Diencephalon (tissue), 1 donor: ENCODE measurements around the gene RPUSD2. TPM values are rescaled to one million over a fixed set of nuclear protein-coding genes. Genes with fewer than 3 reads are reported as not detected.

Experiments
- small RNA-seq: library from RNA; depleted of rRNA; stranded (forward); fragments of <200 nt; gene quantifications from one replicate; pipeline ENCODE3, GENCODE V24; 2014
- total RNA-seq: library from RNA; depleted of rRNA; stranded (reverse); fragments of >200 nt; gene quantifications from one replicate; pipeline ENCODE4 v1.2.3, GENCODE V29; 2014

RPUSD2 gene, protein sequence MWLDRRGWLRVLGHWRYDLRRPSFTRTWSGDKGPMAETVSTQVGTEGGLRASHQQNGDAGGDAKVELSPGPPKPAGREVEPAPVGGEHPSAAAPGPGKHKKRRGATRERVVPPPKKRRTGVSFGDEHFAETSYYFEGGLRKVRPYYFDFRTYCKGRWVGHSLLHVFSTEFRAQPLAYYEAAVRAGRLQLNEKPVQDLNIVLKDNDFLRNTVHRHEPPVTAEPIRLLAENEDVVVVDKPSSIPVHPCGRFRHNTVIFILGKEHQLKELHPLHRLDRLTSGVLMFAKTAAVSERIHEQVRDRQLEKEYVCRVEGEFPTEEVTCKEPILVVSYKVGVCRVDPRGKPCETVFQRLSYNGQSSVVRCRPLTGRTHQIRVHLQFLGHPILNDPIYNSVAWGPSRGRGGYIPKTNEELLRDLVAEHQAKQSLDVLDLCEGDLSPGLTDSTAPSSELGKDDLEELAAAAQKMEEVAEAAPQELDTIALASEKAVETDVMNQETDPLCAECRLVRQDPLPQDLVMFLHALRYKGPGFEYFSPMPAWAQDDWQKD
- total RNA-seq, result 11.8 TPM

DNA sequence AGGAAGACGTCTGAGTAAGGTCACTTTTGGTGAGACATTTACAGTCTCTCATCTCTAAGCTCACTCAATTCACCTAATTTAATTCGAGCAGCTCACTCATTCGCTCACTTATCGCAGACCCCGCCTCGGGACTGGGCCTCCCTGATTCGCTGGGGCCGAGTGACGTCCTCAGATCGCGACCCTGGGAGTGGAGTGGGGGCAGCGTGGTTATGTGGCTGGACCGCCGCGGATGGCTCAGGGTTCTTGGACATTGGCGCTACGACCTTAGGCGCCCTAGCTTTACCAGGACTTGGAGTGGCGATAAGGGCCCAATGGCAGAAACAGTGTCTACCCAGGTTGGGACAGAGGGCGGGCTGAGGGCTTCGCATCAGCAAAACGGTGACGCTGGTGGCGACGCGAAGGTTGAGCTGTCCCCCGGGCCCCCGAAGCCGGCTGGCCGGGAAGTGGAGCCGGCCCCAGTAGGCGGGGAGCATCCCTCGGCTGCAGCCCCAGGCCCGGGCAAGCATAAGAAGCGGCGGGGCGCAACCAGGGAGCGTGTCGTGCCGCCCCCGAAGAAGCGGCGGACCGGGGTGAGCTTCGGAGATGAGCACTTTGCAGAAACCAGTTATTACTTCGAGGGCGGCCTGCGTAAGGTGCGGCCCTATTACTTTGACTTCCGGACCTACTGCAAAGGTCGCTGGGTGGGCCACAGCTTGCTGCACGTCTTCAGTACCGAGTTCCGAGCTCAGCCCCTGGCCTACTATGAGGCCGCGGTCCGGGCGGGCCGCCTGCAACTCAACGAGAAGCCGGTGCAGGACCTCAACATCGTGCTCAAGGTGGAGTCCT, at the start of gene RPUSD2:
Gene RPUSD2, plus strand, starts transcription at position 171 of the 825 bp plus-strand sequence. Its CDS starts 39 bp downstream, at position 210.

DNA sequence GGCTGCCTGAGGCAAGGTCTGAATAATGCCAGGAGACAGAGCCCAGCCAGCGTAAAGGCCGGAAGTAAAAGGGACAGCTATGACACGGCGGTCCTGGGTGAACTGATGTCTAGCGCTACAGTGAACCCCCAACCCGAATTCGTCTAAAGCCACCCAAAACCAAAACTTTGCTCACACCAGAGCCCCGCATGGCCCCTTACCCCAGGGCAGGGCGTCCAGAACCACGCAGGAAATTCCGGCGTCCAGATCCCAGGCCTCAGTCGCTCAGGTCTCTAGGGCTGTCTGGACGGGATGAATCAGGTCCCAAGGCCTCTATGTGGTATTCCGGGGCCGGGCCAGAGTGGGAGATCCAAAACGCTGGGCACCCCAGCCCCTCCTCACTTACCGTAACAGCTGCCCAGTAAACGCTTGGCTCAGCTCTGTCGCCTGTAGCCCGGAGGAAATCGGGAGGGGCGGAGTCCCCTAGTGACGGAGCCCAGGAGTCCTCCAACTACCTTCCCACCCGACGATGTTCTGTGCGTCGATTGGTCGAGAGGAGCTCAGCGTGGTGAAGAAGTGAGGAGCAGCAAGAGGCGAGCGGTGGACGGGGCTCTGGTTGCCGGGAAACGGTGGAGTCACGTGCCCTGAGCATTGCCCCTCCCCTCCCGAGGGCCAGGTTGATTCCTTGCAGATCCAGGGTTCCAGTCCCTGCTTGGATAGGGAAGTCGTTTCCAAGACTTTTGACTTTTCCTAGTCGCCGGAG, 4.3 kb upstream of the RPUSD2 start, which contains the start of gene CCDC32:
Gene CCDC32, minus strand, starts transcription at position 452 of the 742 bp plus-strand sequence. CDS start 2,027 bp downstream, outside the sequence.

DNA sequence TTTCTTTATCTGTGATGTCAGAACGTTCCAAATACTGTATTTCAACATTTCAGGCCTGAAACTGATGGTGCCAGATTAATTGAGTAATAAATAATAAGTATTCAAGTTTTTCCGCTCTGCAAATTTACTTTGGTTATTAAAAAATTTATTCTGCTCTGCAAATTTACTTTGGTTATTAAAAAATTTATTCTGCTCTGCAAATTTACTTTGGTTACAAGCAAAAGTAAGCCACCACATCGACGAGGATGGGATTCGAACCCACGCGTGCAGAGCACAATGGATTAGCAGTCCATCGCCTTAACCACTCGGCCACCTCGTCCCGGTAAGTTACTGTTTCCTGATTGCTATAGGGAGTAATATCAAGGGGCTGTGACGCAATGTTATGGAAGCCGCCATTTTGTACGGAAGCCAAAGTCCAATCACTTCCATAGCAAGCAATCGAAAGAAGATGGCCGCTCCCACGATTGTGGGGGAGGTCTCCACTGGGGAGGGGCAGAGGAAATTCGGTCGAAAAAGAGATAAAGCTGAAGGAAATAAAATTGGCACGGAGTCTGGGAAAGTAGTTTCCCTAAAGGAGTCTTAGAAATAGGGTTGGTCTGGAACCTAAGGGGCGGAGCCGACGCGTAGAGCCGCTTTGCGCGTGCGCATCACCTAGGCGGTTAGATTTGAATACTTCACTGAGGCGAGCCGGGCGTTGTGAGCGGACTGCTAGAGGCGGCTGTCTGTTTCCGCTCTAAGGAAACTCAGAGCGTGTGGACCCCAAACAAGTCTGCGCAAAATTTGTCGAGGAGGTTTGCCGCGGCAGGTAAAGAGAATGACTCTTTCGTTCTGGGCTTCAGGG, 24.7 kb downstream of the RPUSD2 start, which contains the start of gene KNL1:
Gene KNL1, plus strand, starts transcription at position 662 of the 841 bp plus-strand sequence. CDS start 8,683 bp downstream, outside the sequence.

Small RNA genes within 50 kb of the gene (small RNA-seq; reads per million reads assigned to genes)
- gene RF00017 (not detected), gene RN7SL376P (not detected), gene RNU6-516P (not detected)

Other genes with a start within 250 kb of the RPUSD2 start
- gene INAFM2, start 245.6 kb upstream of the RPUSD2 start, total RNA-seq, result 10.6 TPM
- 1.4 TPM for gene CCDC9B, start 228.4 kb upstream of the RPUSD2 start, total RNA-seq
- gene PHGR1, start 218.3 kb upstream of the RPUSD2 start, total RNA-seq, result not detected
- 18.0 TPM for gene DISP2, start 211.1 kb upstream of the RPUSD2 start, total RNA-seq
- gene KNSTRN, start 186.6 kb upstream of the RPUSD2 start, total RNA-seq, result 25.6 TPM
- 37.1 TPM for gene IVD, start 163.5 kb upstream of the RPUSD2 start, total RNA-seq
- gene BAHD1, start 128.3 kb upstream of the RPUSD2 start, total RNA-seq, result 7.4 TPM
- gene CHST14, start 98.3 kb upstream of the RPUSD2 start, total RNA-seq, result 1.8 TPM
- gene CCDC32, start 4.3 kb upstream of the RPUSD2 start, total RNA-seq, result 25.1 TPM
- gene KNL1, start 24.9 kb downstream of the RPUSD2 start, total RNA-seq, result 12.0 TPM
- 1.8 TPM for gene RAD51, start 125.9 kb downstream of the RPUSD2 start, total RNA-seq
- 21.2 TPM for gene RMDN3, start 186.0 kb downstream of the RPUSD2 start, total RNA-seq
- 18.0 TPM for gene GCHFR, start 194.8 kb downstream of the RPUSD2 start, total RNA-seq
- gene C15orf62, start 200.7 kb downstream of the RPUSD2 start, total RNA-seq, result 0.46 TPM
- 22.4 TPM for gene ZFYVE19, start 237.8 kb downstream of the RPUSD2 start, total RNA-seq
- gene DNAJC17, start 238.2 kb downstream of the RPUSD2 start, total RNA-seq, result 12.9 TPM